Astrocyte of the spinal cord (primary cell): ENCODE data around the gene KREMEN2.

Source experiments
- DNase-seq: peaks from one replicate; pipeline ENCODE4 v3.0.0; 2011; ENCODE audit warnings: low read depth, low spot score
- H3K4me3 ChIP-seq: 2 replicates; pipeline ENCODE4 v1.5.1; 2011; ENCODE audit warnings: low read depth, mild to moderate bottlenecking, low read length, moderate library complexity
- CTCF ChIP-seq: IDR thresholded peaks from 2 replicates; pipeline ENCODE4 v1.5.1; 2012; ENCODE audit warnings: low read depth, mild to moderate bottlenecking, low read length, inconsistent platforms
- in situ Hi-C: cut with HindIII; loops from 2 replicates; pipeline ENCODE4 v1.10.0; 2017; ENCODE audit warnings: low sequenced_read_pairs

The KREMEN2 gene

GRCh38 chr16:2991566-2992261 is 27.6 kb downstream of the KREMEN2 start:
- in situ Hi-C loops: no loop called here
- no peak overlapping the region for H3K4me3 ChIP-seq
- TF ChIP-seq CTCF: no peak
- no peak for DNase-seq

GRCh38 chr16:2992383-2993081 is 28.5 kb downstream of the KREMEN2 start:
- DNase-seq: no peak
- in situ Hi-C loops: no loop called here
- no peak for TF ChIP-seq CTCF
- H3K4me3 ChIP-seq: no peak overlapping the region

- no peak for TF ChIP-seq CTCF
- no peak overlapping the region for H3K4me3 ChIP-seq
- in situ Hi-C loops: no loop called here
- no peak for DNase-seq
These were observed 32.2 kb downstream of the KREMEN2 start for GRCh38 chr16:2996298-2996697.

- no peak for DNase-seq
- in situ Hi-C loops: no loop called here
- H3K4me3 ChIP-seq: no peak overlapping the region
- TF ChIP-seq CTCF: no peak
These were observed 35.9 kb downstream of the KREMEN2 start for GRCh38 chr16:2999929-3000328.

GRCh38 chr16:3000540-3000939 is 36.5 kb downstream of the KREMEN2 start:
- H3K4me3 ChIP-seq: no peak overlapping the region
- no peak for TF ChIP-seq CTCF
- DNase-seq: no peak
- in situ Hi-C loops: no loop called here

- in situ Hi-C loops: no loop called here
- no peak overlapping the region for H3K4me3 ChIP-seq
- no peak for TF ChIP-seq CTCF
- no peak for DNase-seq
These were observed 37.2 kb downstream of the KREMEN2 start for GRCh38 chr16:3001316-3001715.
